HEK293 (cell line): ENCODE results near the gene TIAM2.

ENCODE experiments used
- CTCF ChIA-PET: fragments of 350-600 bp; formaldehyde crosslinking; extraction: SDS; loops from one replicate; lab custom pipeline; 2021; ENCODE audit warnings: antibody characterized with exemption; lab: Yijun Ruan, JAX
- POLR2A ChIA-PET: fragments of 300-600 bp; formaldehyde crosslinking; extraction: SDS; loops from one replicate; lab custom pipeline; 2020; ENCODE audit warnings: antibody characterized with exemption, inconsistent platforms; lab: Yijun Ruan, JAX
- H3K27ac ChIP-seq: fragments of 200-500 bp; sonication (Bioruptor generic); 2 replicates; pipeline ENCODE4 v1.5.1; 2014; ENCODE audit warnings: low read depth, low read length, control low read depth, inconsistent platforms; ENCODE audit errors: extremely low read depth
- H3K36me3 ChIP-seq, 2 experiments: fragments of 200-500 bp in 1 of 2; sonication (Bioruptor generic) in 1 of 2; 1 replicate in 1 of 2; 2 replicates in 1 of 2; pipeline ENCODE4 v1.5.1; 2014 to 2017; ENCODE audit warnings: inconsistent platforms in 2 of 2, low read length in 2 of 2; ENCODE audit not compliant: control insufficient read depth in 2 of 2, insufficient read depth in 1 of 2
- H3K4me1 ChIP-seq: fragments of 200-500 bp; sonication (Bioruptor generic); 2 replicates; pipeline ENCODE4 v1.5.1; 2014; ENCODE audit warnings: mild to moderate bottlenecking, low read length, inconsistent platforms; ENCODE audit not compliant: control insufficient read depth, insufficient read depth
- H3K4me3 ChIP-seq: 2 replicates; pipeline ENCODE4 v1.5.1; 2011; ENCODE audit warnings: low read depth, mild to moderate bottlenecking, control low read depth, low read length, moderate library complexity
- H3K9me3 ChIP-seq: fragments of 200-500 bp; sonication (Bioruptor generic); 2 replicates; pipeline ENCODE4 v1.5.1; 2014; ENCODE audit warnings: low read depth, low read length, inconsistent platforms; ENCODE audit not compliant: control insufficient read depth, insufficient read depth
- HOXC10 ChIP-seq: sonication (generic); formaldehyde crosslinking; IDR thresholded peaks from 2 replicates; pipeline ENCODE4 v1.8.1; 2023; ENCODE audit warnings: mild to moderate bottlenecking, missing genetic modification reagents
- TRIM28 ChIP-seq: IDR thresholded peaks from 2 replicates; pipeline ENCODE4 v1.6.1; 2011; ENCODE audit warnings: low read length, control low read depth, borderline replicate concordance
- ZFP3 ChIP-seq: fragments of 450-650 bp; formaldehyde crosslinking; IDR thresholded peaks from 2 replicates; pipeline ENCODE4 v1.5.1; 2016; ENCODE audit warnings: low read depth, missing biosample characterization, missing genetic modification characterization
- ZIC2 ChIP-seq: fragments of 450-650 bp; formaldehyde crosslinking; IDR thresholded peaks from 2 replicates; pipeline ENCODE4 v1.5.1; 2016; ENCODE audit warnings: missing biosample characterization, missing genetic modification characterization
- ZNF155 ChIP-seq: fragments of 450-650 bp; formaldehyde crosslinking; IDR thresholded peaks from 2 replicates; pipeline ENCODE4 v1.5.1; 2016; ENCODE audit warnings: missing biosample characterization, missing genetic modification characterization
- ZNF175 ChIP-seq: fragments of 450-650 bp; formaldehyde crosslinking; IDR thresholded peaks from 2 replicates; pipeline ENCODE4 v1.5.1; 2016; ENCODE audit warnings: missing biosample characterization, missing genetic modification characterization
- ZNF18 ChIP-seq: fragments of 450-650 bp; formaldehyde crosslinking; IDR thresholded peaks from 2 replicates; pipeline ENCODE4 v1.5.1; 2016; ENCODE audit warnings: missing biosample characterization, missing genetic modification characterization
- ZNF302 ChIP-seq: fragments of 450-650 bp; formaldehyde crosslinking; IDR thresholded peaks from 2 replicates; pipeline ENCODE4 v1.5.1; 2016; ENCODE audit warnings: missing biosample characterization, missing genetic modification characterization, low read depth
- ZNF423 ChIP-seq: fragments of 450-650 bp; formaldehyde crosslinking; IDR thresholded peaks from 2 replicates; pipeline ENCODE4 v1.5.1; 2016; ENCODE audit warnings: missing biosample characterization, missing genetic modification characterization
- ZNF426 ChIP-seq: fragments of 450-650 bp; formaldehyde crosslinking; IDR thresholded peaks from 2 replicates; pipeline ENCODE4 v1.5.1; 2017; ENCODE audit warnings: missing biosample characterization, missing genetic modification characterization, mild to moderate bottlenecking, inconsistent platforms, moderate library complexity
- ZNF48 ChIP-seq: fragments of 450-650 bp; formaldehyde crosslinking; IDR thresholded peaks from 2 replicates; pipeline ENCODE4 v1.5.1; 2016; ENCODE audit warnings: missing biosample characterization, missing genetic modification characterization
- ZNF488 ChIP-seq: fragments of 450-650 bp; formaldehyde crosslinking; IDR thresholded peaks from 2 replicates; pipeline ENCODE4 v1.5.1; 2016; ENCODE audit warnings: missing biosample characterization, missing genetic modification characterization
- ZNF514 ChIP-seq: fragments of 450-650 bp; formaldehyde crosslinking; IDR thresholded peaks from 2 replicates; pipeline ENCODE4 v1.5.1; 2016; ENCODE audit warnings: missing biosample characterization, missing genetic modification characterization
- ZNF518A ChIP-seq: fragments of 450-650 bp; formaldehyde crosslinking; conservative IDR thresholded peaks from 2 replicates; pipeline ENCODE4 v1.5.1; 2016; ENCODE audit warnings: low read depth, missing biosample characterization, missing genetic modification characterization
- ZNF549 ChIP-seq: fragments of 450-650 bp; IDR thresholded peaks from 2 replicates; pipeline ENCODE4 v1.5.1; 2018; ENCODE audit warnings: missing biosample characterization, missing genetic modification characterization, mild to moderate bottlenecking, inconsistent platforms, moderate library complexity
- ZNF580 ChIP-seq: fragments of 450-650 bp; formaldehyde crosslinking; IDR thresholded peaks from 2 replicates; pipeline ENCODE4 v1.5.1; 2016; ENCODE audit warnings: missing biosample characterization, missing genetic modification characterization
- ZNF623 ChIP-seq: fragments of 450-650 bp; formaldehyde crosslinking; IDR thresholded peaks from 2 replicates; pipeline ENCODE4 v1.5.1; 2016; ENCODE audit warnings: missing biosample characterization, missing genetic modification characterization
- ZNF776 ChIP-seq: fragments of 450-650 bp; formaldehyde crosslinking; IDR thresholded peaks from 2 replicates; pipeline ENCODE4 v1.5.0; 2017; ENCODE audit warnings: missing biosample characterization, missing genetic modification characterization, borderline replicate concordance
- ZNF830 ChIP-seq: fragments of 450-650 bp; IDR thresholded peaks from 2 replicates; pipeline ENCODE4 v1.5.0; 2018; ENCODE audit warnings: missing biosample characterization, missing genetic modification characterization, low read depth, mild to moderate bottlenecking, moderate library complexity

The TIAM2 gene

DNA sequence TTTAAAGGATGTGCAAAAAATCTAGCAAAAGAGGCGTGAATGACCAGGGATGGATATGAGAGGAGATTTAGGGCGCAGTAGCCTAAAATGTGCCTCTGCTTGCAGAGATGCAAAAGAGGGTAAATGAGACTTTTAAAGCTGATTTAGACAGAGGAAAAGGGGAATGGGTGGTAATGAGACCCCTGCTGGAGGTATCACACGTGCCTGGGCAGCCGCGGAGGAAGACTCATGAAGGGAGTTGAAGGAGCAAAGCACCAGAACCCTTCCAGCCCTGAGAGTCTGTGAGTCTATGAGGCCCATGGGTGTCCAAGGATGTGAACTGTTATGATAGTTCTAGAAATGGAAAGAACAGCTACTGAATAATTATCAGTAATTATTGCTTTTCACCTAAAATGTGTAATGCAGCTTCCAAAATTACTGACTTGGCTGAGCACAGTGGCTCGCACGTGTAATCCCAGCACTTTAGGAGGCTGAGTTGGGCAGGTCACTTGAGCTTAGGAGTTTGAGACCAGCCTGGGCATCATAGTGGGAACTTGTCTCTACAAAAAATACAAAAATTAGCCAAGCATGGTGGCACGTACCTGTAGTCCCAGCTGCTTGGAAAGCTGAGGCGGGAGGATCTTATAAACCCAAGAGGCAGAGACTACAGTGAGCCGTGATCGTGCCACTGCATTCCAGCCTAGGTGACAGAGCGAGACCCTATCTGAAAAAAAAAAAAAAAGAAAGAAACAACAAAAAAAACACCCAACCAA is 38.2 kb upstream of the TIAM2 start:
- POLR2A ChIA-PET: no interaction called here
- CTCF ChIA-PET: interaction anchor here (0.6 to 1.8 kb wide), 4 partner anchors 15 to 261 kb away, joined by 3 to 7 read pairs (median 4); no protein-coding TSS in a partner anchor
- no peak overlapping the region for H3K27ac ChIP-seq
- H3K9me3 ChIP-seq: no peaks in the 10 kb centered on the region
- H3K4me1 ChIP-seq: no peaks in the 10 kb centered on the region
- H3K36me3 ChIP-seq: peaks cover 0 to 2% of the 10 kb centered on the region in 2 experiments; a peak in 2 of 3 replicates
- H3K4me3 ChIP-seq: no peak overlapping the region
- TF ChIP-seq ZNF488 (tag by site-specific recombination) (no peak), ZNF549 (tag by site-specific recombination) (no peak), ZNF302 (tag by site-specific recombination) (no peak), ZNF155 (no peak), ZIC2 (tag by site-specific recombination) (no peak), TRIM28 (no peak), ZNF175 (tag by site-specific recombination) (no peak), ZNF623 (tag by site-specific recombination) (no peak), ZNF48 (tag by site-specific recombination) (no peak), ZNF830 (tag by site-specific recombination) (no peak), ZNF518A (no peak), ZNF423 (tag by site-specific recombination) (no peak), ZNF18 (tag by site-specific recombination) (no peak), ZNF514 (tag by site-specific recombination) (no peak), ZNF580 (tag by site-specific recombination) (no peak), HOXC10 (CRISPR knock-in tag) (no peak), ZFP3 (tag by site-specific recombination) (no peak), ZNF776 (tag by site-specific recombination) (no peak), ZNF426 (tag by site-specific recombination) (no peak)
